Neutrophil (primary cell): ENCODE data around the gene ARHGEF3.

Experiments used
- H3K27ac ChIP-seq: fragments of 200-600 bp; sonication (generic); 2 replicates; pipeline ENCODE4 v1.5.1; 2016; ENCODE audit warnings: mild to moderate bottlenecking, moderate library complexity
- H3K27me3 ChIP-seq: fragments of 200-600 bp; sonication (generic); 2 replicates; pipeline ENCODE4 v1.6.0; 2016; ENCODE audit warnings: mild to moderate bottlenecking
- H3K36me3 ChIP-seq: fragments of 200-600 bp; sonication (generic); 2 replicates; pipeline ENCODE4 v1.5.1; 2017
- H3K4me1 ChIP-seq, 2 experiments: fragments of 200-600 bp in 1 of 2; sonication (generic) in 1 of 2; 1 replicate in 1 of 2; 2 replicates in 1 of 2; pipeline versions ENCODE4 v1.5.1 to v1.6.1; 2013 to 2016; ENCODE audit warnings: low read depth in 1 of 2, low read length in 1 of 2, mild to moderate bottlenecking in 1 of 2, moderate library complexity in 1 of 2; ENCODE audit not compliant: control insufficient read depth in 1 of 2, insufficient read depth in 1 of 2
- H3K4me3 ChIP-seq, 2 experiments: fragments of 200-600 bp in 1 of 2; sonication (generic) in 1 of 2; 1 replicate in 1 of 2; 2 replicates in 1 of 2; pipeline ENCODE4 v1.5.1; 2013 to 2016; ENCODE audit warnings: low read depth in 1 of 2, low read length in 1 of 2, mild to moderate bottlenecking in 1 of 2, moderate library complexity in 1 of 2
- H3K9me3 ChIP-seq: fragments of 200-600 bp; sonication (generic); 2 replicates; pipeline ENCODE4 v1.5.1; 2016
- CTCF ChIP-seq: fragments of 200-600 bp; sonication (generic); IDR thresholded peaks from 2 replicates; pipeline ENCODE4 v1.5.1; 2016; ENCODE audit warnings: antibody characterized with exemption

The ARHGEF3 gene

GRCh38 chr3:56833022-56833421, 31.3 kb upstream of the ARHGEF3 start:
- no peak overlapping the region for H3K4me3 ChIP-seq
- no peak overlapping the region for H3K27ac ChIP-seq
- H3K27me3 ChIP-seq: no peaks in the 10 kb centered on the region
- no peak for TF ChIP-seq CTCF
- H3K9me3 ChIP-seq: no peaks in the 10 kb centered on the region
- no peaks in the 10 kb centered on the region for H3K4me1 ChIP-seq
- H3K36me3 ChIP-seq: no peaks in the 10 kb centered on the region

GRCh38 chr3:56831572-56831971, 29.8 kb upstream of the ARHGEF3 start:
- TF ChIP-seq CTCF: no peak
- no peaks in the 10 kb centered on the region for H3K9me3 ChIP-seq
- H3K4me1 ChIP-seq: no peaks in the 10 kb centered on the region
- H3K36me3 ChIP-seq: no peaks in the 10 kb centered on the region
- no peak overlapping the region for H3K27ac ChIP-seq
- H3K4me3 ChIP-seq: no peak overlapping the region
- no peaks in the 10 kb centered on the region for H3K27me3 ChIP-seq

GRCh38 chr3:56830884-56831283, 29.1 kb upstream of the ARHGEF3 start:
- TF ChIP-seq CTCF: no peak
- no peaks in the 10 kb centered on the region for H3K4me1 ChIP-seq
- no peaks in the 10 kb centered on the region for H3K9me3 ChIP-seq
- no peaks in the 10 kb centered on the region for H3K27me3 ChIP-seq
- H3K36me3 ChIP-seq: no peaks in the 10 kb centered on the region
- no peak overlapping the region for H3K4me3 ChIP-seq
- no peak overlapping the region for H3K27ac ChIP-seq

DNA sequence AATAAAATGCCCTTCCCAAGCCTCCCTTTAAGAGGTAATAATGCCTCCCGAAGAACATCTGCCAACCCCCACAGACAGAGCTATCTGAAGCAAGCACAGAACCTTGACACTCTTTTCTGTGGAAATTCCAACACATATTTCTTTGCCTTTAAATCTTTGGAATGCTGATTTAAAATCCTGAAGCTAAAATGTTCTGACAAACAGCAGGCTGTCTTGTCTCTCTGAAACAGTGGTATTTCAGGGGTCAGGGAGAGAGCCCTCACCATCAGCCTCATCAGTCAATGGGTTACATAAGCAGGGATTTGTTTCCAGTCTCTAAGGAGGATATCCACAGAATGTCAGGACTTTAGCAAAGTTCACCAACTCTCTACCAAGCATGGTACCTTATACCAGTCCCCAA, 27.8 kb upstream of the ARHGEF3 start:
- Histone ChIP-seq H3K4me3 (no peak overlapping the region), H3K27me3 (no peaks in the 10 kb centered on the region), H3K9me3 (no peaks in the 10 kb centered on the region), H3K27ac (no peak overlapping the region), H3K36me3 (no peaks in the 10 kb centered on the region), H3K4me1 (no peaks in the 10 kb centered on the region)
- TF ChIP-seq CTCF: no peak

GRCh38 chr3:56826831-56827722, 25.3 kb upstream of the ARHGEF3 start:
- Histone ChIP-seq H3K4me1 (no peaks in the 10 kb centered on the region), H3K9me3 (no peaks in the 10 kb centered on the region), H3K27me3 (no peaks in the 10 kb centered on the region), H3K4me3 (no peak overlapping the region), H3K36me3 (no peaks in the 10 kb centered on the region), H3K27ac (no peak overlapping the region)
- TF ChIP-seq CTCF: no peak
